Esophagus muscularis mucosa (tissue), 3 donors: ENCODE data around the gene LRRC26.

Source experiments
- CTCF ChIP-seq, 3 experiments: fragments of 200-600 bp in 2 of 3; fragments of 450-650 bp in 1 of 3; sonication (generic) in 2 of 3; IDR thresholded peaks; one replicate each; pipeline ENCODE4 v1.5.1; 2017 to 2019; ENCODE audit warnings: antibody characterized with exemption in 3 of 3, mild to moderate bottlenecking in 2 of 3, moderate library complexity in 1 of 3
- EP300 ChIP-seq: sonication (generic); formaldehyde crosslinking; IDR thresholded peaks from one replicate; pipeline ENCODE4 v1.6.1; 2017; ENCODE audit warnings: antibody characterized with exemption

- TF ChIP-seq EP300 (no peak), CTCF (IDR thresholded peaks at IDR 0.05) (no peak)
Observed at GRCh38 chr9:137168904-137169856, 671 bp downstream of the LRRC26 start.
